ENCODE results near the gene OPRL1. TPM values are rescaled to one million over a fixed set of nuclear protein-coding genes. Genes with fewer than 3 reads are reported as not detected.
"Not testable (repeated sequence)": the region's sequence is repeated elsewhere in the genome, so short reads cannot be mapped to it uniquely, and the experiment has no call there.

OPRL1 gene
- polyA plus RNA-seq, 1 experiment: 0.86 TPM

GRCh38 chr20:64116541-64117431 is 36.9 kb downstream of the OPRL1 start:
- Histone ChIP-seq H3K27me3 (ENCODE audit: control insufficient read depth, insufficient read depth, low read length) (peaks cover 19% of the 10 kb centered on the region), H3K27ac (ENCODE audit: low read depth, low read length) (no peak overlapping the region), H3K9me3 (ENCODE audit: control insufficient read depth, insufficient read depth, low read length) (no peaks in the 10 kb centered on the region; the same call in 1 of the 2 replicates), H3K4me3 (ENCODE audit: low read depth, low read length) (no peak overlapping the region)
- POLR2A ChIA-PET: no interaction called here
- no peak for TF ChIP-seq CTCF (IDR thresholded peaks at IDR 0.05; ENCODE audit: low read depth, low read length)
- CTCF ChIA-PET: interaction anchor here (0.6 kb wide), 1 partner anchor 14 kb away, joined by 3 read pairs; no protein-coding TSS in a partner anchor
- DNase-seq (ENCODE audit: low read depth, low spot score): no peak

GRCh38 chr20:64117432-64117777 is 37.5 kb downstream of the OPRL1 start:
- H3K4me3 ChIP-seq (ENCODE audit: low read depth, low read length); CTCF ChIA-PET; DNase-seq (ENCODE audit: low read depth, low spot score); H3K9me3 ChIP-seq (ENCODE audit: control insufficient read depth, insufficient read depth, low read length); H3K27ac ChIP-seq (ENCODE audit: low read depth, low read length); POLR2A ChIA-PET: not testable (repeated sequence)
- peaks cover 21% of the 10 kb centered on the region for H3K27me3 ChIP-seq (ENCODE audit: control insufficient read depth, insufficient read depth, low read length)

- Histone ChIP-seq H3K9me3 (ENCODE audit: control insufficient read depth, insufficient read depth, low read length) (no peaks in the 10 kb centered on the region; the same call in 1 of the 2 replicates), H3K27ac (ENCODE audit: low read depth, low read length) (no peak overlapping the region), H3K4me3 (ENCODE audit: low read depth, low read length) (no peak overlapping the region), H3K27me3 (ENCODE audit: control insufficient read depth, insufficient read depth, low read length) (peaks cover 23% of the 10 kb centered on the region)
- CTCF ChIA-PET: interaction anchor here (0.5 to 3.7 kb wide), 3 partner anchors 81 to 852 kb away, joined by 3 to 31 read pairs (median 5); no protein-coding TSS in a partner anchor
- no peak for TF ChIP-seq CTCF (IDR thresholded peaks at IDR 0.05; ENCODE audit: low read depth, low read length)
- POLR2A ChIA-PET: interaction anchor here (0.6 kb wide), 1 partner anchor 36 kb away, joined by 3 read pairs; no protein-coding TSS in a partner anchor
- no peak for DNase-seq (ENCODE audit: low read depth, low spot score)
Measured at GRCh38 chr20:64119301-64119680, 39.4 kb downstream of the OPRL1 start.

- ChIA-PET POLR2A (no interaction called here), CTCF (interaction anchor here (0.6 to 3.7 kb wide), 5 partner anchors 17 to 81 kb away, joined by 4 to 31 read pairs (median 5); partner anchors contain the start of genes OPRL1 and RGS19)
- no peak for DNase-seq (ENCODE audit: low read depth, low spot score)
- Histone ChIP-seq H3K27ac (ENCODE audit: low read depth, low read length) (no peak overlapping the region), H3K9me3 (ENCODE audit: control insufficient read depth, insufficient read depth, low read length) (no peaks in the 10 kb centered on the region; the same call in 1 of the 2 replicates), H3K4me3 (ENCODE audit: low read depth, low read length) (no peak overlapping the region), H3K27me3 (ENCODE audit: control insufficient read depth, insufficient read depth, low read length) (peaks cover 22% of the 10 kb centered on the region)
- no peak for TF ChIP-seq CTCF (IDR thresholded peaks at IDR 0.05; ENCODE audit: low read depth, low read length)
Measured at GRCh38 chr20:64119681-64120341, 39.9 kb downstream of the OPRL1 start.

- ChIA-PET CTCF (interaction anchor here (1.1 to 3.7 kb wide), 6 partner anchors 11 to 83 kb away, joined by 3 to 31 read pairs (median 5); no protein-coding TSS in a partner anchor), POLR2A (no interaction called here)
- no peak for DNase-seq (ENCODE audit: low read depth, low spot score)
- H3K4me3 ChIP-seq (ENCODE audit: low read depth, low read length): no peak overlapping the region
- no peak for TF ChIP-seq CTCF (IDR thresholded peaks at IDR 0.05; ENCODE audit: low read depth, low read length)
- no peaks in the 10 kb centered on the region; the same call in 1 of the 2 replicates for H3K9me3 ChIP-seq (ENCODE audit: control insufficient read depth, insufficient read depth, low read length)
- no peak overlapping the region for H3K27ac ChIP-seq (ENCODE audit: low read depth, low read length)
- peaks cover 18% of the 10 kb centered on the region for H3K27me3 ChIP-seq (ENCODE audit: control insufficient read depth, insufficient read depth, low read length)
Measured at GRCh38 chr20:64121586-64121985, 41.7 kb downstream of the OPRL1 start.

- H3K27ac ChIP-seq (ENCODE audit: low read depth, low read length); DNase-seq (ENCODE audit: low read depth, low spot score); POLR2A ChIA-PET; H3K9me3 ChIP-seq (ENCODE audit: control insufficient read depth, insufficient read depth, low read length); H3K4me3 ChIP-seq (ENCODE audit: low read depth, low read length): not testable (repeated sequence)
- CTCF ChIA-PET: interaction anchor here (0.8 to 3.7 kb wide), 2 partner anchors 85 to 626 kb away, joined by 3 to 31 read pairs; no protein-coding TSS in a partner anchor
- H3K27me3 ChIP-seq (ENCODE audit: control insufficient read depth, insufficient read depth, low read length): peaks cover 18% of the 10 kb centered on the region
Measured at GRCh38 chr20:64122927-64123326, 43.0 kb downstream of the OPRL1 start.

- H3K9me3 ChIP-seq (ENCODE audit: control insufficient read depth, insufficient read depth, low read length); POLR2A ChIA-PET; H3K4me3 ChIP-seq (ENCODE audit: low read depth, low read length); H3K27ac ChIP-seq (ENCODE audit: low read depth, low read length); CTCF ChIA-PET; DNase-seq (ENCODE audit: low read depth, low spot score): not testable (repeated sequence)
- peaks cover 18% of the 10 kb centered on the region for H3K27me3 ChIP-seq (ENCODE audit: control insufficient read depth, insufficient read depth, low read length)
Measured at GRCh38 chr20:64123517-64123916, 43.6 kb downstream of the OPRL1 start.
